Retinal pigment epithelial cell (primary cell): ENCODE measurements around the gene ZSCAN25.

ENCODE experiments used
- DNase-seq: peaks from one replicate; pipeline ENCODE4 v3.0.0-alpha.2; 2010; ENCODE audit warnings: low read depth
- H3K4me3 ChIP-seq: 2 replicates; pipeline ENCODE4 v1.5.1; 2011; ENCODE audit warnings: mild to moderate bottlenecking, low read length, control low read depth, moderate library complexity
- TF ChIP-seq, protein P1 (sequence below): conservative IDR thresholded peaks from 2 replicates; pipeline ENCODE4 v1.5.1; 2011; ENCODE audit warnings: low read depth, low read length, control low read depth, inconsistent platforms

Gene ZSCAN25

DNA sequence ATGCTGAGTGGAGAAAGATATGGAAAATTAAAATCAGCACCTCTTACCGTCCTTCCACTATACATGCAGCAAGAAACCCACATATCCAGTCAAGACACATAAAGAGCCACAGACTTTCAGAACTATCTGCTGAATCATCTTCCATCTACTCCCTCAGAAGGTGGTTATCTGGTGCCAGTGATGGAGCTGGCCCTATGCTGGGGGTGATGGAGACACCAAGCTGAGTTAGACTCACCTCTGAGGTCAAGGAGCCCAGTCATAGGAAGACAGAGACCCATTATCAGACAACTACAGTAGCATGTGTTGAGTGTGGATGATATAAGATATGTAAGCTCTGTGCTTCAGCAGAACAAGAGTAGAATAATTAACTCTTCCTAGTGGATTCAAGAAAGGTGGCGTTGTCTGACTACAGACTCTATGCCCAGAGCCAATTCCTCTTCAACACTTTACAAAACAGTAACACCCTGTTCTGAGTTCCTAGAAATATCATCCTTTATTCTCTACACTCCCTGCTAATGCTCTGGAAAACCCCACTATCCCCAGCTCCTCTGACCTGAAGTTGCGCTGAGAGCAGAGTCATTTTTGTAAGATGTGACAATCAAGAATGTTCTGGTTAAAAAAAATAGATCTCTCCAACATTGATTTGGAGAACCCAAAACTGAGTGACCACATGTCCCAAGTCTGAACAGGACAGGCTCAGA is 48.7 kb downstream of the ZSCAN25 start:
- TF ChIP-seq, protein P1, sequence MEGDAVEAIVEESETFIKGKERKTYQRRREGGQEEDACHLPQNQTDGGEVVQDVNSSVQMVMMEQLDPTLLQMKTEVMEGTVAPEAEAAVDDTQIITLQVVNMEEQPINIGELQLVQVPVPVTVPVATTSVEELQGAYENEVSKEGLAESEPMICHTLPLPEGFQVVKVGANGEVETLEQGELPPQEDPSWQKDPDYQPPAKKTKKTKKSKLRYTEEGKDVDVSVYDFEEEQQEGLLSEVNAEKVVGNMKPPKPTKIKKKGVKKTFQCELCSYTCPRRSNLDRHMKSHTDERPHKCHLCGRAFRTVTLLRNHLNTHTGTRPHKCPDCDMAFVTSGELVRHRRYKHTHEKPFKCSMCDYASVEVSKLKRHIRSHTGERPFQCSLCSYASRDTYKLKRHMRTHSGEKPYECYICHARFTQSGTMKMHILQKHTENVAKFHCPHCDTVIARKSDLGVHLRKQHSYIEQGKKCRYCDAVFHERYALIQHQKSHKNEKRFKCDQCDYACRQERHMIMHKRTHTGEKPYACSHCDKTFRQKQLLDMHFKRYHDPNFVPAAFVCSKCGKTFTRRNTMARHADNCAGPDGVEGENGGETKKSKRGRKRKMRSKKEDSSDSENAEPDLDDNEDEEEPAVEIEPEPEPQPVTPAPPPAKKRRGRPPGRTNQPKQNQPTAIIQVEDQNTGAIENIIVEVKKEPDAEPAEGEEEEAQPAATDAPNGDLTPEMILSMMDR = no peak
- DNase-seq = no peak

DNA sequence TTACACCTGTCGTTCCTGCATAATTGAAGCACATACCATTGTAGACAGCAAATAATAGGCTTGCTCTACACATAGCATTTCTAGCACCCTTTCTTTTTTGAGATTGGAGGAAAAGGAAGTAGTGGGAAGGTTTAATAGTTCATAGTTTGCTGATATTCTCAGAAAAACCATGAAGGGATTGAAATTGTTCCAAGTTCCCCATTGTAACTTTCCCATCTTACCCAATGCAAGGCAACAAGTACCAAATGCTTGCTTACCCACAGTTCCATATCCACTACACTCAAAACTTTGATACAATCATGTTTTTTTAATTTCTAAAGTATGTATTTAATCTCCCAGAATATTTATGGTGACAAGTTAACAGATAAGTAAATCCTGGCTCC is 49.3 kb downstream of the ZSCAN25 start:
- H3K4me3 ChIP-seq = no peak overlapping the region
- no peak for DNase-seq
- TF ChIP-seq, protein P1 = no peak

More for the DNA sequence above, 48.7 kb downstream of the ZSCAN25 start:
- H3K4me3 ChIP-seq = no peak overlapping the region

DNA sequence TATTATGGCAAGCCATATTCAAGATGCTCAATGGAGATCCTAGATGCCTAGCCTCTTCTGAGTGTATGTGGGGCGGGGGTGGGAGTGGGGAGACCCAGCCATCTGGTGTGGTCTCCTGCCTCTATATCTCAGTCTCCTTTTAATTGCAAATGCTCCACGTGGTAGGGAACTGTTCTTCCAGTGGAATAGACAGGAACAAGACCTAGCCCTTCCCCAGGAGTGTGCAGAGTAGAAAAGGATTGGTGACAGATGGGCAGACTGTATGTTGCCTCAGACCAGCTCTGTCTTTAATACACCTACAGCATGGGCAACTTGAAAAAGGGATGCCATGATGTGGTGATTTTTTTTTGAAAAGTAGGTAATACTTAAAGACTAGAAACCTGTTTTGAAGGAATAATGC is 50.4 kb downstream of the ZSCAN25 start:
- DNase-seq = no peak
- no peak overlapping the region for H3K4me3 ChIP-seq
- TF ChIP-seq, protein P1 = no peak

DNA sequence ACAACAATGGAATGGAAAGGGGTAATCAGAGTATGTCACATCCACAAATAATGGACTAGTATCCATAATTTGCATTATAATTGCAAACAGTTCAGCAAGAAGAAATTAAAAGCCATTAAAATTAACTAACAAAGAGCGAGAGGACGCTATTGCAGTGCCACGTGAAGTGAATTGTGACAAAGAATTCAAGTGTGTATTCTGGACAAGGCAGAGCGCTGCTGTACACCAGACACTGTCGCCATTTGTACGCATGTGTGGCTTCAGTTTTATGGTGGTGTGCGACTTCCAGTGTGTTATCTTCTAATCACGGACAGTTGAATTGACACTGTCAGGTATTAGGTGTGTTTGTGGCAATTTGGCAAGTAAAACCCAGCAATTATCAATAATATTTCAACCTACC is 51.8 kb downstream of the ZSCAN25 start:
- no peak overlapping the region for H3K4me3 ChIP-seq
- TF ChIP-seq, protein P1 = no peak
- DNase-seq = no peak

DNA sequence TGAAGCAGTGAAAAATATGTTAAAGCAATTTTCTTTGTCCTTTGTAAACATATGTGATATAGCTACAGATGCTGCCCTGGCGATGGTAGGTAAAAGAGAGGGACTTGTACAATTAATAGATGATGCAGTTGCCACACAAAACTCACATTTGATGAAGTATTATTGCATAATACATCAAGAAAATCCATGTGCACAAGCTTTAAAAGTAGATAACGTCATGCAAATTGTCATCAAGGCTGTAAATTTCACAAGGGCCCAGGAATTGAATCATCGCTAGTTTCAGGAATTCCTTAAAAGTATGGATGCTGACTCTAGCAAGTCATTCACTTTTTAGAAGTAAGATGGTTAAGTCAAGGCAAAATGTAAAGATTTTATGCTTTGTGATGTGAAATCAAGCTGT is 53.0 kb downstream of the ZSCAN25 start:
- TF ChIP-seq, protein P1 = no peak
- no peak overlapping the region for H3K4me3 ChIP-seq
- no peak for DNase-seq

DNA sequence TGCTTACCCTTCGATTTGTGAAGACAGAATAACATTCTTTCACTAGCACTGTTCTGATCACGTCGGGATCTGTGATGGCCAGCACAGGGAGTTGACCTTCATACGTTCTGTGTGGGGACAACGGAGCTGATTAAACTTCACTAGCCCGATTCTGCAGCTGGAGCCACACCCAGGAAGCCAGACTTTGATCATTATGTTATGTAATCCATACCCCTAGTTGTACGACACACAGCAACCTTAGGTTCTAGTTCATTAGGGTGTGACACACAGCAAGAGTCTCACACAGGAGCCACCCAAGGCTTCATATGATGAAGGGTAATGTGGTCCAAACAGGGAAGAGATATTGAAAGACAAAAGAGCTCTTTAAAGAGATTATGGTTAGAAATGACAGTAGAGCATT is 55.8 kb downstream of the ZSCAN25 start:
- no peak for DNase-seq
- no peak overlapping the region for H3K4me3 ChIP-seq
- TF ChIP-seq, protein P1 = no peak

DNA sequence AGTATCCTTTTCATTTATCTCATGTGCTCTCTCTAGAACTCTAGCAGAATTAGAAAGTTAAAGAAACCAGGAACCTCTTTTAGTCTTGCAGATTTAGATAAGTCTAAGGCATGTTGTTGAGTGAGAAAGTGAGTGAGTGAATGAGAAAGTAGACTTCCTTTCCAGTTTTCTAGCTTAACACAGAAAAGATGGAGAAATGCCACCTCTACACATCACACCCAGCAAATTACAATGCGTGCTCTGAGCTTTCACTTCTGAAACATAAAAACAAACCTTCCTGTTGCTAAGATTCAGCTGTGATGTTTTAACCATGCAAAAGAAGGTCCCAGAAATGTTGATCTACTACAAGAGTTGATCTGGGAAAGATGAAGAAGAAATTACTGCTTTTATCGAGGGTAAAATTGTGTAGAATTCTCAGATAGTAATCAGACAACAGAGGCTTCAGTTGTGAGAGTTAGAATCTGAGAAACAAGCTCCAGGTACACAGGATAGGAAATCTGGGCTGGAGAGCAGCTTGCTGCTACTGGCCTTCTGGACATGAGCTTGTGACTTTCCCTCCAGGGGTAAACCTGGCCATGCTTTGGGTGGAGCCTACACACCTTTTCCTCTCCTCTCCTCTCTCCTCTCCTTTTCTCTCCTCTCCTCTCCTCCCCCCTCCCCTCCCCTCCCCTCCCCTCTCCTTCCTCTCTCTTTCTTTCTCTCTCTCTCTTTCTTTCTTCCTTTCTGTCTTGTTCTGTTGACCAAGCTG is 58.4 kb downstream of the ZSCAN25 start:
- TF ChIP-seq, protein P1 = no peak
- no peak overlapping the region for H3K4me3 ChIP-seq
- no peak for DNase-seq
